K562 (cell line): Measurements from ENCODE around the gene IZUMO4. TPM values are rescaled to one million over a fixed set of nuclear protein-coding genes. Genes with fewer than 3 reads are reported as not detected.

ENCODE experiments used
- CBFA2T3 ChIP-seq: fragments of 450-650 bp; IDR thresholded peaks from 2 replicates; pipeline ENCODE4 v1.6.1; 2017
- CEBPB ChIP-seq: fragments of 450-650 bp; IDR thresholded peaks from 2 replicates; pipeline ENCODE4 v1.6.1; 2016; ENCODE audit warnings: missing genetic modification characterization, missing compliant biosample characterization
- EGR1 ChIP-seq: fragments of 450-650 bp; conservative IDR thresholded peaks from 2 replicates; pipeline ENCODE4 v1.6.1; 2017; ENCODE audit warnings: mild to moderate bottlenecking
- GTF2A2 ChIP-seq: IDR thresholded peaks from 2 replicates; pipeline ENCODE4 v1.6.1; 2016; ENCODE audit warnings: mild to moderate bottlenecking, missing genetic modification characterization, missing compliant biosample characterization
- HDGF ChIP-seq: fragments of 450-650 bp; IDR thresholded peaks from 2 replicates; pipeline ENCODE4 v1.6.1; 2016
- HIVEP1 ChIP-seq: fragments of 250-450 bp; sonication (Bioruptor Pico); IDR thresholded peaks from 2 replicates; pipeline ENCODE4 v1.4.0; 2020; ENCODE audit warnings: mild to moderate bottlenecking
- MEF2D ChIP-seq: conservative IDR thresholded peaks from 2 replicates; pipeline ENCODE4 v1.6.1; 2016; ENCODE audit warnings: low read depth, missing genetic modification characterization, missing compliant biosample characterization
- MTA3 ChIP-seq: fragments of 450-650 bp; formaldehyde crosslinking; IDR thresholded peaks from 2 replicates; pipeline ENCODE4 v1.6.1; 2017; ENCODE audit warnings: mild to moderate bottlenecking, borderline replicate concordance
- RAD21 ChIP-seq, 2 experiments: fragments of 250-450 bp in 1 of 2; fragments of 450-650 bp in 1 of 2; sonication (Bioruptor Pico) in 1 of 2; formaldehyde crosslinking in 1 of 2; IDR thresholded peaks in 1 of 2; conservative IDR thresholded peaks in 1 of 2; 2 replicates each; pipeline versions ENCODE4 v1.4.0 to v1.8.0; 2020 to 2022; ENCODE audit warnings: mild to moderate bottlenecking in 2 of 2, moderate library complexity in 1 of 2
- SIX5 ChIP-seq, 2 experiments: IDR thresholded peaks; 2 replicates each; pipeline ENCODE4 v1.6.1; 2011; ENCODE audit warnings: low read length in 2 of 2, borderline replicate concordance in 1 of 2, low read depth in 1 of 2, mild to moderate bottlenecking in 1 of 2, moderate library complexity in 1 of 2; ENCODE audit not compliant: insufficient read depth in 1 of 2
- SMAD3 ChIP-seq: fragments of 450-650 bp; formaldehyde crosslinking; conservative IDR thresholded peaks from 2 replicates; pipeline ENCODE4 v1.4.0; 2020; ENCODE audit warnings: mild to moderate bottlenecking
- TAF1 ChIP-seq: IDR thresholded peaks from 2 replicates; pipeline ENCODE4 v1.6.1; 2011; ENCODE audit warnings: mild to moderate bottlenecking, low read length, moderate library complexity; ENCODE audit not compliant: insufficient read depth, control insufficient read depth, severe bottlenecking; ENCODE audit errors: extremely low read depth
- ZBED1 ChIP-seq: IDR thresholded peaks from 2 replicates; pipeline ENCODE4 v1.6.1; 2014
- ZNF124 ChIP-seq: sonication (generic); formaldehyde crosslinking; IDR thresholded peaks from 2 replicates; pipeline ENCODE4 v1.8.1; 2022; ENCODE audit warnings: missing genetic modification reagents
- ZNF232 ChIP-seq: sonication (generic); formaldehyde crosslinking; IDR thresholded peaks from 2 replicates; pipeline ENCODE4 v1.8.0; 2022; ENCODE audit warnings: mild to moderate bottlenecking, missing genetic modification reagents
- ZNF551 ChIP-seq: fragments of 250-450 bp; sonication (Bioruptor Pico); IDR thresholded peaks from 2 replicates; pipeline ENCODE4 v1.5.0; 2021; ENCODE audit warnings: mild to moderate bottlenecking, moderate library complexity
- ZNF561 ChIP-seq: fragments of 450-650 bp; formaldehyde crosslinking; conservative IDR thresholded peaks from 2 replicates; pipeline ENCODE4 v1.4.0; 2020; ENCODE audit warnings: mild to moderate bottlenecking, moderate library complexity
- ZNF696 ChIP-seq: fragments of 250-450 bp; sonication (Bioruptor Pico); conservative IDR thresholded peaks from 2 replicates; pipeline ENCODE4 v1.4.0; 2020; ENCODE audit warnings: mild to moderate bottlenecking, moderate library complexity
- polyA plus RNA-seq, 8 experiments: library from polyadenylated mRNA; depleted of rRNA in 4 of 8; stranded (reverse) in 5 of 8; unstranded in 3 of 8; fragments of >200 nt; fragmentation: Nextera tagmentation in 2 of 8; fragmentation: Illumina TruSeq in 1 of 8; extraction: Ambion mirVana in 2 of 8; extraction: Trizol in 1 of 8; gene quantifications; 2 replicates each; pipeline versions ENCODE4 v1.2.1 to v1.2.3, GENCODE V29; 2011 to 2014; ENCODE audit warnings: inconsistent platforms in 1 of 8, missing spikeins in 1 of 8
- total RNA-seq, 7 experiments: library from RNA; depleted of rRNA in 6 of 7; stranded (reverse); fragments of >200 nt in 6 of 7; fragmentation: Illumina TruSeq in 2 of 7; extraction: Trizol in 2 of 7; gene quantifications; 2 replicates each; pipeline versions ENCODE4 v1.2.1 to v1.2.3, GENCODE V29; 2011 to 2021; ENCODE audit warnings: low replicate concordance in 1 of 7
- TF ChIP-seq, protein P1 (sequence below): sonication (generic); formaldehyde crosslinking; IDR thresholded peaks from 2 replicates; pipeline ENCODE4 v1.8.0; 2022; ENCODE audit warnings: mild to moderate bottlenecking, missing genetic modification reagents, borderline replicate concordance
- TF ChIP-seq, protein P2 (sequence below): fragments of 450-650 bp; IDR thresholded peaks from 2 replicates; pipeline ENCODE4 v1.7.1; 2018; ENCODE audit warnings: mild to moderate bottlenecking, low read depth; ENCODE audit not compliant: partially characterized antibody
- TF ChIP-seq, protein P3 (sequence below): sonication (generic); formaldehyde crosslinking; IDR thresholded peaks from 2 replicates; pipeline ENCODE4 v1.8.0; 2022; ENCODE audit warnings: mild to moderate bottlenecking, missing genetic modification reagents
- TF ChIP-seq, protein P4 (sequence below), 2 experiments: fragments of 450-650 bp; IDR thresholded peaks; 2 replicates each; pipeline ENCODE4 v1.6.1; 2016

The IZUMO4 gene
- total and polyA plus RNA-seq, 9 of the 15 experiments (the other 6 are each of a cell fraction or from before 2014, with no cell fraction given) = 0.07 to 3.9 (median 1.2) TPM

DNA sequence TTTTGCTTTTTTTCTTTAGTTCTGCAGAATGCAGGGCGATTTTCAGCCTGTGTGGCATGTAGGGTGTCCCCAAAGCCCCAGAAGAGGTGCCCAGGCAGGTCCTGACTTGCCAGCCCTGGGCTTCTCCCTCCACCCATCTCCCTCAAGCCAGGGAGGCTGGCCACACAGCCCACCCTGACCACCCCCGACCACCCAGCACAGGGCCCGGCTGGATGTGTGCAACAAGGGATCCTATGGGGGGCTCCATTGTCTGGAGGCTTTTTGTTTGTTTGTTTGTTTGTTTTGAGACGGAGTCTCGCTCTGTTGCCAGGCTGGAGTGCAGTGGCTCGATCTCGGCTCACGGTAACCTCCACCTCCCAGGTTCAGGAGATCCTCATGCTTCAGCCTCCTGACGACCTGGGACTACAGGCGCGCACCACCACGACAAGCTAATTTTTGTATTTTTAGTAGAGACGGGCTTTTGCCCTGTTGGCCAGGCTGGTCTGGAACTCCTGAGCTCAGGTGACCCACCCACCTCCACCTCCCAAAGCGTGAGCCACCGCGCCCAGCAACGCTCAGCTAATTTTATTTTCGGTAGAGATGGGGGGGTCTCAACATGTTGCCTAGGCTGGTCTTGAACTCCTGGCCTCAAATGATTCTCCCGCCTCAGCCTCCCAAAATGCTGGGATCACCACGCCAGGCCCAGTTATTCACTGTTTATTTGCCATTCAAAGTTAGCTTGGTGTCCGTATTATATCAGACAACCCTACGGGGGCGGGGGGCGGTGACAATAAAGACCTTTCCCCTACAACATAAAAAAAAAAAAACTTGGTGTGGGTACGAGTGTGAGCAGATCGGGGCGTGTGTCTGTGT, 37.9 kb upstream of the IZUMO4 start (continued):
- TF ChIP-seq, protein P1, sequence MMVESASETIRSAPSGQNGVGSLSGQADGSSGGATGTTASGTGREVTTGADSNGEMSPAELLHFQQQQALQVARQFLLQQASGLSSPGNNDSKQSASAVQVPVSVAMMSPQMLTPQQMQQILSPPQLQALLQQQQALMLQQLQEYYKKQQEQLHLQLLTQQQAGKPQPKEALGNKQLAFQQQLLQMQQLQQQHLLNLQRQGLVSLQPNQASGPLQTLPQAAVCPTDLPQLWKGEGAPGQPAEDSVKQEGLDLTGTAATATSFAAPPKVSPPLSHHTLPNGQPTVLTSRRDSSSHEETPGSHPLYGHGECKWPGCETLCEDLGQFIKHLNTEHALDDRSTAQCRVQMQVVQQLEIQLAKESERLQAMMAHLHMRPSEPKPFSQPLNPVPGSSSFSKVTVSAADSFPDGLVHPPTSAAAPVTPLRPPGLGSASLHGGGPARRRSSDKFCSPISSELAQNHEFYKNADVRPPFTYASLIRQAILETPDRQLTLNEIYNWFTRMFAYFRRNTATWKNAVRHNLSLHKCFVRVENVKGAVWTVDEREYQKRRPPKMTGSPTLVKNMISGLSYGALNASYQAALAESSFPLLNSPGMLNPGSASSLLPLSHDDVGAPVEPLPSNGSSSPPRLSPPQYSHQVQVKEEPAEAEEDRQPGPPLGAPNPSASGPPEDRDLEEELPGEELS = no peak
- TF ChIP-seq RAD21 (CRISPR knock-in tag; conservative IDR thresholded peaks at IDR 0.05 in 1 of 2, IDR thresholded peaks at IDR 0.05 in 1 of 2) (no peak), TAF1 (no peak), HDGF (no peak), ZNF696 (no peak), ZNF232 (no peak), ZBED1 (no peak), MTA3 (no peak), SMAD3 (no peak), EGR1 (peak; percentile 88; the same call in 1 of the 2 replicates), CBFA2T3 (no peak), HIVEP1 (CRISPR knock-in tag) (no peak), GTF2A2 (no peak; the same call in 1 of the 2 replicates), SIX5 (IDR thresholded peaks at IDR 0.05; ENCODE audit: borderline replicate concordance in 1 of 2, insufficient read depth in 1 of 2, low read depth in 1 of 2, low read length in 2 of 2) (no peak), MEF2D (tag) (peak; percentile 46; the same call in 1 of the 2 replicates), ZNF124 (no peak), ZNF551 (CRISPR knock-in tag) (no peak), CEBPB (no peak), ZNF561 (CRISPR knock-in tag) (no peak)
- TF ChIP-seq, protein P2, sequence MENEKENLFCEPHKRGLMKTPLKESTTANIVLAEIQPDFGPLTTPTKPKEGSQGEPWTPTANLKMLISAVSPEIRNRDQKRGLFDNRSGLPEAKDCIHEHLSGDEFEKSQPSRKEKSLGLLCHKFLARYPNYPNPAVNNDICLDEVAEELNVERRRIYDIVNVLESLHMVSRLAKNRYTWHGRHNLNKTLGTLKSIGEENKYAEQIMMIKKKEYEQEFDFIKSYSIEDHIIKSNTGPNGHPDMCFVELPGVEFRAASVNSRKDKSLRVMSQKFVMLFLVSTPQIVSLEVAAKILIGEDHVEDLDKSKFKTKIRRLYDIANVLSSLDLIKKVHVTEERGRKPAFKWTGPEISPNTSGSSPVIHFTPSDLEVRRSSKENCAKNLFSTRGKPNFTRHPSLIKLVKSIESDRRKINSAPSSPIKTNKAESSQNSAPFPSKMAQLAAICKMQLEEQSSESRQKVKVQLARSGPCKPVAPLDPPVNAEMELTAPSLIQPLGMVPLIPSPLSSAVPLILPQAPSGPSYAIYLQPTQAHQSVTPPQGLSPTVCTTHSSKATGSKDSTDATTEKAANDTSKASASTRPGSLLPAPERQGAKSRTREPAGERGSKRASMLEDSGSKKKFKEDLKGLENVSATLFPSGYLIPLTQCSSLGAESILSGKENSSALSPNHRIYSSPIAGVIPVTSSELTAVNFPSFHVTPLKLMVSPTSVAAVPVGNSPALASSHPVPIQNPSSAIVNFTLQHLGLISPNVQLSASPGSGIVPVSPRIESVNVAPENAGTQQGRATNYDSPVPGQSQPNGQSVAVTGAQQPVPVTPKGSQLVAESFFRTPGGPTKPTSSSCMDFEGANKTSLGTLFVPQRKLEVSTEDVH = no peak
- TF ChIP-seq, protein P3, sequence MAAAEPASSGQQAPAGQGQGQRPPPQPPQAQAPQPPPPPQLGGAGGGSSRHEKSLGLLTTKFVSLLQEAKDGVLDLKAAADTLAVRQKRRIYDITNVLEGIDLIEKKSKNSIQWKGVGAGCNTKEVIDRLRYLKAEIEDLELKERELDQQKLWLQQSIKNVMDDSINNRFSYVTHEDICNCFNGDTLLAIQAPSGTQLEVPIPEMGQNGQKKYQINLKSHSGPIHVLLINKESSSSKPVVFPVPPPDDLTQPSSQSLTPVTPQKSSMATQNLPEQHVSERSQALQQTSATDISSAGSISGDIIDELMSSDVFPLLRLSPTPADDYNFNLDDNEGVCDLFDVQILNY = no peak
- TF ChIP-seq, protein P4, sequence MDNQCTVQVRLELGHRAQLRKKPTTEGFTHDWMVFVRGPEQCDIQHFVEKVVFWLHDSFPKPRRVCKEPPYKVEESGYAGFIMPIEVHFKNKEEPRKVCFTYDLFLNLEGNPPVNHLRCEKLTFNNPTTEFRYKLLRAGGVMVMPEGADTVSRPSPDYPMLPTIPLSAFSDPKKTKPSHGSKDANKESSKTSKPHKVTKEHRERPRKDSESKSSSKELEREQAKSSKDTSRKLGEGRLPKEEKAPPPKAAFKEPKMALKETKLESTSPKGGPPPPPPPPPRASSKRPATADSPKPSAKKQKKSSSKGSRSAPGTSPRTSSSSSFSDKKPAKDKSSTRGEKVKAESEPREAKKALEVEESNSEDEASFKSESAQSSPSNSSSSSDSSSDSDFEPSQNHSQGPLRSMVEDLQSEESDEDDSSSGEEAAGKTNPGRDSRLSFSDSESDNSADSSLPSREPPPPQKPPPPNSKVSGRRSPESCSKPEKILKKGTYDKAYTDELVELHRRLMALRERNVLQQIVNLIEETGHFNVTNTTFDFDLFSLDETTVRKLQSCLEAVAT (IDR thresholded peaks at IDR 0.05) = peak in 1 of 2 experiments; percentile 95; a peak in 2 of 4 replicates
